ENCODE measurements around the gene SNX8.

DNA sequence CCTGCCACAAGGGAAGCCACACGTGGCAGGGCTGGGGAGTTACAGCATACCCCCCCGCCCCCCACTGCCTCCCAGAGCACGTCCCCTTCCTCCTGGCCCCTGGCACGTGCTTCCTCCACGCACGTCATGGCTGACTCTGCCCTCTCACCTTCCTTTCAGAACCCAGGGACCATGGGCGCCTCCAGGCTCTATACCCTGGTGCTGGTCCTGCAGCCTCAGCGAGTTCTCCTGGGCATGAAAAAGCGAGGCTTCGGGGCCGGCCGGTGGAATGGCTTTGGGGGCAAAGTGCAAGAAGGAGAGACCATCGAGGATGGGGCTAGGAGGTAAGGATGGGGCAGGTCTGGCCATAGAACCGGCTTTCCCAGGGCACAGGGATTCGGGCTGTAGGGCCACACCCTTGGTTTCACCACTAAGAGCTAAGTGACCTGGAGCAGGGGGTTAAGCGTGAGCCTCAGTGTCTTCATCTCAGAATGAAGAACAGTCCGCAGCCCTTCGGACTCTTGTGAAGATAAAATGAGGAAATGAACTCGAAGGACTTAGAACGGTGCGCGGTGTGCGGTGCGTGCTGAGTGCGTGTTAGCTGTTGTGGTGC is 69.7 kb downstream of the SNX8 start:
- no peak for TF ChIP-seq NEUROD1 (IDR thresholded peaks at IDR 0.05; ENCODE audit: borderline replicate concordance, low read depth, low read length, partially characterized antibody)
- TF ChIP-seq, protein P1, sequence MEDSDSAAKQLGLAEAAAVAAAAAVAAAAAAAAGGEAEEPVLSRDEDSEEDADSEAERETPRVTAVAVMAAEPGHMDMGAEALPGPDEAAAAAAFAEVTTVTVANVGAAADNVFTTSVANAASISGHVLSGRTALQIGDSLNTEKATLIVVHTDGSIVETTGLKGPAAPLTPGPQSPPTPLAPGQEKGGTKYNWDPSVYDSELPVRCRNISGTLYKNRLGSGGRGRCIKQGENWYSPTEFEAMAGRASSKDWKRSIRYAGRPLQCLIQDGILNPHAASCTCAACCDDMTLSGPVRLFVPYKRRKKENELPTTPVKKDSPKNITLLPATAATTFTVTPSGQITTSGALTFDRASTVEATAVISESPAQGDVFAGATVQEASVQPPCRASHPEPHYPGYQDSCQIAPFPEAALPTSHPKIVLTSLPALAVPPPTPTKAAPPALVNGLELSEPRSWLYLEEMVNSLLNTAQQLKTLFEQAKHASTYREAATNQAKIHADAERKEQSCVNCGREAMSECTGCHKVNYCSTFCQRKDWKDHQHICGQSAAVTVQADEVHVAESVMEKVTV (CRISPR knock-in tag; IDR thresholded peaks at IDR 0.05): no peak
- TF ChIP-seq, protein P2, sequence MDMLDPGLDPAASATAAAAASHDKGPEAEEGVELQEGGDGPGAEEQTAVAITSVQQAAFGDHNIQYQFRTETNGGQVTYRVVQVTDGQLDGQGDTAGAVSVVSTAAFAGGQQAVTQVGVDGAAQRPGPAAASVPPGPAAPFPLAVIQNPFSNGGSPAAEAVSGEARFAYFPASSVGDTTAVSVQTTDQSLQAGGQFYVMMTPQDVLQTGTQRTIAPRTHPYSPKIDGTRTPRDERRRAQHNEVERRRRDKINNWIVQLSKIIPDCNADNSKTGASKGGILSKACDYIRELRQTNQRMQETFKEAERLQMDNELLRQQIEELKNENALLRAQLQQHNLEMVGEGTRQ (CRISPR knock-in tag; IDR thresholded peaks at IDR 0.05): no peak
- no peak for TF ChIP-seq FOSL1 (tag; conservative IDR thresholded peaks at IDR 0.05)
- no peak for TF ChIP-seq CBX8 (IDR thresholded peaks at IDR 0.05; ENCODE audit: borderline replicate concordance, extremely low read depth, low read depth, low read length, poor library complexity, severe bottlenecking)
- TF ChIP-seq, protein P3, sequence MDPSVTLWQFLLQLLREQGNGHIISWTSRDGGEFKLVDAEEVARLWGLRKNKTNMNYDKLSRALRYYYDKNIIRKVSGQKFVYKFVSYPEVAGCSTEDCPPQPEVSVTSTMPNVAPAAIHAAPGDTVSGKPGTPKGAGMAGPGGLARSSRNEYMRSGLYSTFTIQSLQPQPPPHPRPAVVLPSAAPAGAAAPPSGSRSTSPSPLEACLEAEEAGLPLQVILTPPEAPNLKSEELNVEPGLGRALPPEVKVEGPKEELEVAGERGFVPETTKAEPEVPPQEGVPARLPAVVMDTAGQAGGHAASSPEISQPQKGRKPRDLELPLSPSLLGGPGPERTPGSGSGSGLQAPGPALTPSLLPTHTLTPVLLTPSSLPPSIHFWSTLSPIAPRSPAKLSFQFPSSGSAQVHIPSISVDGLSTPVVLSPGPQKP (CRISPR knock-in tag; IDR thresholded peaks at IDR 0.05): no peak
- TF ChIP-seq, protein P4, sequence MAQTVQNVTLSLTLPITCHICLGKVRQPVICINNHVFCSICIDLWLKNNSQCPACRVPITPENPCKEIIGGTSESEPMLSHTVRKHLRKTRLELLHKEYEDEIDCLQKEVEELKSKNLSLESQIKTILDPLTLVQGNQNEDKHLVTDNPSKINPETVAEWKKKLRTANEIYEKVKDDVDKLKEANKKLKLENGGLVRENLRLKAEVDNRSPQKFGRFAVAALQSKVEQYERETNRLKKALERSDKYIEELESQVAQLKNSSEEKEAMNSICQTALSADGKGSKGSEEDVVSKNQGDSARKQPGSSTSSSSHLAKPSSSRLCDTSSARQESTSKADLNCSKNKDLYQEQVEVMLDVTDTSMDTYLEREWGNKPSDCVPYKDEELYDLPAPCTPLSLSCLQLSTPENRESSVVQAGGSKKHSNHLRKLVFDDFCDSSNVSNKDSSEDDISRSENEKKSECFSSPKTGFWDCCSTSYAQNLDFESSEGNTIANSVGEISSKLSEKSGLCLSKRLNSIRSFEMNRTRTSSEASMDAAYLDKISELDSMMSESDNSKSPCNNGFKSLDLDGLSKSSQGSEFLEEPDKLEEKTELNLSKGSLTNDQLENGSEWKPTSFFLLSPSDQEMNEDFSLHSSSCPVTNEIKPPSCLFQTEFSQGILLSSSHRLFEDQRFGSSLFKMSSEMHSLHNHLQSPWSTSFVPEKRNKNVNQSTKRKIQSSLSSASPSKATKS (CRISPR knock-in tag; IDR thresholded peaks at IDR 0.05): no peak

All from K562 (cell line).